ENCODE results near the gene FCN3.
A peak's percentile ranks its signal among the peaks of the same experiment; 100 is the strongest.

Gene FCN3

GRCh38 chr1:27377760-27378495, 3.3 kb upstream of the FCN3 start:
- DNase-seq = peak; percentile 1

GRCh38 chr1:27372808-27373690, 1.6 kb downstream of the FCN3 start:
- DNase-seq = no peak

GRCh38 chr1:27372022-27372807, 2.4 kb downstream of the FCN3 start:
- no peak for DNase-seq

- no peak for DNase-seq
These were observed 5.6 kb downstream of the FCN3 start for GRCh38 chr1:27368869-27369582.

- no peak for DNase-seq
These were observed 7.4 kb downstream of the FCN3 start for GRCh38 chr1:27367160-27367650.

- peak; percentile 65 for DNase-seq
These were observed 8.0 kb downstream of the FCN3 start, which contains the start of gene MAP3K6 for GRCh38 chr1:27366411-27367159. Gene MAP3K6, minus strand, starts transcription at chr1:27366961. Its CDS starts 364 bp downstream, at chr1:27366597.

- DNase-seq = peak; percentile 66
These were observed 8.6 kb downstream of the FCN3 start for GRCh38 chr1:27366113-27366410.

GRCh38 chr1:27365372-27366112, 9.1 kb downstream of the FCN3 start:
- peak; percentile 79 for DNase-seq

- no peak for DNase-seq
These were observed 9.8 kb downstream of the FCN3 start for GRCh38 chr1:27364696-27365371.

GRCh38 chr1:27363766-27364695, 10.6 kb downstream of the FCN3 start:
- no peak for DNase-seq

- no peak for DNase-seq
These were observed 13.1 kb downstream of the FCN3 start for GRCh38 chr1:27361553-27361952.

GRCh38 chr1:27361044-27361402, 13.6 kb downstream of the FCN3 start:
- DNase-seq = no peak

- no peak for DNase-seq
These were observed 14.2 kb downstream of the FCN3 start for GRCh38 chr1:27360159-27361043.

- DNase-seq = no peak
These were observed 14.8 kb downstream of the FCN3 start for GRCh38 chr1:27359822-27360158.

GRCh38 chr1:27358928-27359313, 15.7 kb downstream of the FCN3 start:
- no peak for DNase-seq

GRCh38 chr1:27358038-27358927, 16.3 kb downstream of the FCN3 start:
- DNase-seq = no peak

GRCh38 chr1:27357281-27358037, 17.2 kb downstream of the FCN3 start:
- DNase-seq = peak; percentile 29

Data from NCI-H146 (cell line).